ENCODE measurements around the gene TANGO6.

TANGO6 gene

DNA sequence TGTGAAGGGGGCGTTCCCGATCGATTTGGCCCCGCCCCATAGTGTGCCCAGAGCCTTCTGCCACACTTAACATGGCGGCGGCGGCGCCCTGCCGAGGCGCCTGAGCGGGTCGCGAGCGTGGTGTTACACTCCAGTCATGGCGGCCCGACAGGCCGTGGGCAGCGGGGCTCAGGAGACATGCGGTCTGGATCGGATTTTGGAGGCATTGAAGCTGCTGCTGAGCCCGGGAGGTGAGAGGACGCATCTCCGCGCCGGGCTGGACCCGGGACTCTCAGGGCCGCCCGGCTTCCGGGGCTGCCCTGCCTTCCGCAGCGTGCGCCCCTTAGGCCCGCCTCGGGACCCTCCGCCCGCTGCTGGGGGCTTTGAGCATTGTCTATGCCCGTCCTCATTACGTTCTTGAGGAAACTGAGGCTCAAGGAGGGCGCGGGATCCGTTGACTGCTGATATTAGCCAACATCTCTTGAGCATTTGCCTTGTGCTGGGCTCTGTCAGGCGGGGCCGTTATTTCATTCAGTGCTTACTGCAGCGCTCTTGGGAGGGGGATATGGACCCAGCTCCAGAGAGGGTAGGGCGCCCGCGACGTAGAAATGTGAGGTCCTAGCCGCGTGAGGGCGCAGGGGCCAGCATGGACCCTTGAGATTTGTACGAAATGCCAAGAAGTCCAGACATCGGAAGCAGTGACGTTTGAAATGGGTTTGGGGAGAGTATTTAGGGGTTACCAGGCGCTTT, at the start of gene TANGO6:
Gene TANGO6 (plus strand): TSS at position 50 of the 729 bp plus-strand sequence. CDS start 87 bp downstream, at position 137.
- Histone ChIP-seq H3K9ac (ENCODE audit: low read length) (peak within 1 kb of the TSS; percentile 93), H3K4me1 (ENCODE audit: control insufficient read depth, low read depth, low read length) (peaks cover 6% of the 10 kb centered on the region), H3K4me3 (ENCODE audit: low read length) (peak within 1 kb of the TSS; percentile 94), H3K27ac (ENCODE audit: low read length) (peak within 1 kb of the TSS; percentile 89), H3K36me3 (ENCODE audit: control insufficient read depth, low read depth, low read length) (no peaks in the 10 kb centered on the region), H3K27me3 (ENCODE audit: control insufficient read depth, insufficient read depth, low read length) (no peaks in the 10 kb centered on the region), H3K9me3 (ENCODE audit: control insufficient read depth, low read depth, low read length) (no peaks in the 10 kb centered on the region)

DNA sequence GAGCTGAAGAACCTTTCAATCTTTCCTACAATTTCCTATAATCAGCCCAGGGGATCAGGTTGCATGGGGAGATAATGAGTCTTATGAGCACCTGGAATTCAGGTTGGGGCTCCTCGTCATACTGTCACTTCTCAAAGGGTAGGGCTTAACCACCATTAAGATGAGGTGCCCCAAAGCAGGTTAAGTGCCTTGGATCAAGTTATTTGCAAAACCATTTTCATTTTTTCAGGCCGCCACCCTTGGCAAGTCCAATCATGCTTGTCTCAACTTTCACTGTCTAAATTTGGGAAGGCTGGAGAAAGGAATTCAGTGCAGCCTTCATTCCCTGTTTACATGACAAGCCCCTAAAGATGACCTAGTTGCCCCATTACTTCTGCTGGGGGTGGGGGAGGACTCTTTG, 44.9 kb upstream of the TANGO6 start:
- Histone ChIP-seq H3K9me3 (ENCODE audit: control insufficient read depth, low read depth, low read length) (no peaks in the 10 kb centered on the region), H3K27ac (ENCODE audit: low read length) (no peak overlapping the region), H3K36me3 (ENCODE audit: control insufficient read depth, low read depth, low read length) (peaks cover 15% of the 10 kb centered on the region), H3K27me3 (ENCODE audit: control insufficient read depth, insufficient read depth, low read length) (no peaks in the 10 kb centered on the region), H3K9ac (ENCODE audit: low read length) (no peak overlapping the region), H3K4me1 (ENCODE audit: control insufficient read depth, low read depth, low read length) (peaks cover 14% of the 10 kb centered on the region), H3K4me3 (ENCODE audit: low read length) (no peak overlapping the region)

DNA sequence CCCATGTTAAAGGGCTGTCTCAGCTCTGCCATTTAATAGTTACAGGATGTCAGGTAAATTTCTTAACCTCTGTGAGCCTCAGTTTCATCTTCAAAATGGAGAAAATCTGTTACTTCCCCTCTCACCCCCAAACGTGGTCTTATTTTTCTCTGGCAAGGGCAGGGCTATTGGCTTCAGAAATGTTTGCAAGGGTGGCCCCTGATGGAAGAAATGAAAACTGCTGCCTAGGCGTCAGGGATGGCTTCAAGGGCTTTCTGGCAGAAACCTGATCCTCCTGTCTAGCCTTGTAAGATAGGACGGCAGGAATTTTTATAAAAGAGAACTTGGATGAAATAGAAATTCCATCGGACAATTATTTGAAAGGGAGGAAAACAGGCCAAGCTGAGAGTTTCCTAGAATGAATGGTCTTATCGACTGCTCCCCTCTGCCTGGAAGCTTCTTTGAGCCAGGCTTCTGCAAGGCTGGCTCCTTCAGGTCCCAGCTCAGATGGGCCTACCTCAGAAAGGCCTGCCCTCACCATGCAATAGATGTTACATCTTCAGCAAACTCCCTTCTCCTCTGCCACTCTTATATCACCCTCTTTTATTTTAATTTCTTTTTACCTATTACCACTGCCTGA, 43.0 kb upstream of the TANGO6 start:
- Histone ChIP-seq H3K36me3 (ENCODE audit: control insufficient read depth, low read depth, low read length) (peaks cover 15% of the 10 kb centered on the region), H3K9ac (ENCODE audit: low read length) (no peak overlapping the region), H3K27ac (ENCODE audit: low read length) (no peak overlapping the region), H3K9me3 (ENCODE audit: control insufficient read depth, low read depth, low read length) (no peaks in the 10 kb centered on the region), H3K4me1 (ENCODE audit: control insufficient read depth, low read depth, low read length) (peaks cover 12% of the 10 kb centered on the region), H3K27me3 (ENCODE audit: control insufficient read depth, insufficient read depth, low read length) (no peaks in the 10 kb centered on the region), H3K4me3 (ENCODE audit: low read length) (no peak overlapping the region)

DNA sequence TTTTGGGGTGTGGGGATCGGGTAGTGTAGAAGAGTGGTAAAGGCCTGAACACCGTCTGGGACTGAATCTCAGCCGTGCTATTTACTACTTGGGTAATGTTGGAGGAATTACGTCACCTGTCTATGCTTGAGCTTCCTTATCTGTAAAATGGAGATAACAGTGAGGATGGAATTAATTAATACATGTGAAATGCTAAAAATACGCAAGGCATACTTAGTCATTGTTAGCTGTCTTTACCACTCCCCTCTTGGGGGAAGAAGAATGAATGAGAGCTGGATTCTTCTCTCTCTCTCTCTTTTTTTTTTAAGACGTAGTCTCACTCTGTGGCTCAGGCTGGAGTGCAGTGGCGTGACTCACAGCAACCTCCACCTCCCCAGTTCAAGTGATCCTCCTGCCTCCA, 41.1 kb upstream of the TANGO6 start:
- Histone ChIP-seq H3K4me3 (ENCODE audit: low read length) (no peak overlapping the region), H3K9me3 (ENCODE audit: control insufficient read depth, low read depth, low read length) (no peaks in the 10 kb centered on the region), H3K4me1 (ENCODE audit: control insufficient read depth, low read depth, low read length) (peaks cover 12% of the 10 kb centered on the region), H3K27ac (ENCODE audit: low read length) (no peak overlapping the region), H3K9ac (ENCODE audit: low read length) (no peak overlapping the region), H3K36me3 (ENCODE audit: control insufficient read depth, low read depth, low read length) (peaks cover 15% of the 10 kb centered on the region), H3K27me3 (ENCODE audit: control insufficient read depth, insufficient read depth, low read length) (no peaks in the 10 kb centered on the region)

DNA sequence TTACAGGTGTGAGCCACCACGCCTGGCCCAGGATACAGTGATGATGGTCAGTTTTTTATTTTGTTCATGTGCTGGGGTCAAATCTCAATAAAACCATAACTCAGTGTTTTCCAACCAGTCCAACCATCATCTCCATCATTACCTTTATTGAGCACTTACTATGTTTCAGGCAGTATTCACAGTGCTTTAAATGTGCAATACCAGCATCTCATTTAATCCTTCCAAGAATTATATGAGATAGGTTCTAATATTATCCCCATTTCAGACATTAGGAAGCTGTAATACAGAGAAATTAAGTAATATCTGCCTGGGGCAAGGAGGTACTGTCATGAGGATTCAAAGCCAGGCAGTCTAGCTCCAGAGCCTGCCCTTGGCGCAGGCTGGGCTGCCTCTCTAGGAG, 36.9 kb upstream of the TANGO6 start:
- Histone ChIP-seq H3K36me3 (ENCODE audit: control insufficient read depth, low read depth, low read length) (peaks cover 41% of the 10 kb centered on the region), H3K4me1 (ENCODE audit: control insufficient read depth, low read depth, low read length) (peaks cover 4% of the 10 kb centered on the region), H3K4me3 (ENCODE audit: low read length) (no peak overlapping the region), H3K27ac (ENCODE audit: low read length) (no peak overlapping the region), H3K9me3 (ENCODE audit: control insufficient read depth, low read depth, low read length) (no peaks in the 10 kb centered on the region), H3K9ac (ENCODE audit: low read length) (no peak overlapping the region), H3K27me3 (ENCODE audit: control insufficient read depth, insufficient read depth, low read length) (no peaks in the 10 kb centered on the region)

DNA sequence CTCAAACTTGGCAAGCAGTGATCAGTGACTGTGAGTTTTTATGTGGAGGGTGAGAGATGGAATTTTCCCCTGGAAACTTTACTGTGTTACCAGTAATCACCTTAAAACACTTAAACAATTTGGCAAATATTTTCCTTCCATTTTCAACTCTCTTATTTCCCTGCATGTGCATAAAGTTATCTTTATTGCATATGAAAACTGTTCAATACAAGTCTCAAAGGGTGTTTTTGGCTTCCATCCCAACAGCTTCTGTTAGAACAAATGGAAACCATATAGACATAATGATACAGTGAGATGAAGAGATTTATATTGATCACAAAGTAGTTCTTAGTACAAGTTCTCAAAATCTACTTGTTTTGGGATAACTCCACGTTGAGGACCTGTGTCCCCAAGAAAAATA, 36.4 kb upstream of the TANGO6 start:
- no peaks in the 10 kb centered on the region for H3K27me3 ChIP-seq (ENCODE audit: control insufficient read depth, insufficient read depth, low read length)
- no peak overlapping the region for H3K4me3 ChIP-seq (ENCODE audit: low read length)
- no peak overlapping the region for H3K27ac ChIP-seq (ENCODE audit: low read length)
- H3K9ac ChIP-seq (ENCODE audit: low read length), result no peak overlapping the region
- H3K9me3 ChIP-seq (ENCODE audit: control insufficient read depth, low read depth, low read length), result no peaks in the 10 kb centered on the region
- H3K36me3 ChIP-seq (ENCODE audit: control insufficient read depth, low read depth, low read length), result peaks cover 41% of the 10 kb centered on the region
- peaks cover 4% of the 10 kb centered on the region for H3K4me1 ChIP-seq (ENCODE audit: control insufficient read depth, low read depth, low read length)

DNA sequence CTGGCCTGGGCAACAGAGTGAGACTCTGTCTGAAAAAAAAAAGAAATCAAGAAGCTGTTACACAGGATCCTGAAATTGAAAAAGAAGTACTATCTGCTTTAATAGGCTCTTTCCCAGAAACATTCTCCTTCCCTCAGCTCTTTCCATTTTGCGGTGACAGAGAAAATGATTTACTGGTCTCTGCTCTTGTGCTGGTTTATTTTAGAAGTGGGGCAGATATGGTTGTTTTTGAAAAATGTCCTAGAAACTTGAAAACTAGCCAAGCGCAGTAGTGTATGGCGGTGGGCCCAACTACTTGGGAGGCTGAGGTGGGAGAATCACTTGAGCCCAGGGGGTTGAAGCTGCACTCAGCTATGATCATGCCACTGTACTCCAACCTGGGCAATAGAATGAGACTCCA, 28.8 kb upstream of the TANGO6 start:
- H3K4me3 ChIP-seq (ENCODE audit: low read length), result no peak overlapping the region
- no peaks in the 10 kb centered on the region for H3K4me1 ChIP-seq (ENCODE audit: control insufficient read depth, low read depth, low read length)
- no peak overlapping the region for H3K27ac ChIP-seq (ENCODE audit: low read length)
- H3K27me3 ChIP-seq (ENCODE audit: control insufficient read depth, insufficient read depth, low read length), result no peaks in the 10 kb centered on the region
- no peaks in the 10 kb centered on the region for H3K9me3 ChIP-seq (ENCODE audit: control insufficient read depth, low read depth, low read length)
- no peak overlapping the region for H3K9ac ChIP-seq (ENCODE audit: low read length)
- H3K36me3 ChIP-seq (ENCODE audit: control insufficient read depth, low read depth, low read length), result peaks cover 70% of the 10 kb centered on the region

DNA sequence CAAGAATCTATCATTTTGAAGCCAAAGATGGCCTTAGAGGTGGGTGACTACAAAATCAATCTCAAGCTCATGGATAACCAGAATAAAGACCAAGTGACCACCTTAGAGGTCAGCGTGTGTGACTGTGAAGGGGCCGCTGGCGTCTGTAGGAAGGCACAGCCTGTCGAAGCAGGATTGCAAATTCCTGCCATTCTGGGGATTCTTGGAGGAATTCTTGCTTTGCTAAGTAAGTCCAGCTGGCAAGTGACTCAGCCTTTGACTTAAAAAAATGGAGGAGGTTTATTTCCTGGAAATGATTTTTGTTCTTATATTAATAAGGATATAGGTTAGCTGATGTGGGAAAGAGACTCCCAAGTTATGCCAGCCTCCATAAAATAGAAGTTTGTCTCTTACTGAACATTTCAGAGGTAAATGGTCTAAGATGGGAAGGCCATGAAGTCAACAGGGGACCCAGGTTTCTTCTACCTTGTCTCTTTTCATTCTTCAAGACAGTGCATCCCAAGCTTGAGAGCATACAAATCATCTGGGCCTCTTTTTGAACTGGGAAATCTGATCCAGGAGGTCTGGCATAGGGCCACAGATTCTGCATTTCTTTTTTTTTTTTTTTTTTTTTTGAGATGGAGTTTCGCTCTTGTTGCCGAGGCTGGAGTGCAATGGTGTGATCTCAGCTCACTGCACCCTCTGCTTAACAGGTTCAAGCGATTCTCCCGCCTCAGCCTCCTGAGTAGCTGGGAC, 19.8 kb upstream of the TANGO6 start:
- Histone ChIP-seq H3K9ac (ENCODE audit: low read length) (no peak overlapping the region), H3K4me1 (ENCODE audit: control insufficient read depth, low read depth, low read length) (no peaks in the 10 kb centered on the region), H3K4me3 (ENCODE audit: low read length) (no peak overlapping the region), H3K36me3 (ENCODE audit: control insufficient read depth, low read depth, low read length) (peaks cover 48% of the 10 kb centered on the region), H3K27ac (ENCODE audit: low read length) (no peak overlapping the region), H3K9me3 (ENCODE audit: control insufficient read depth, low read depth, low read length) (no peaks in the 10 kb centered on the region), H3K27me3 (ENCODE audit: control insufficient read depth, insufficient read depth, low read length) (no peaks in the 10 kb centered on the region)

DNA sequence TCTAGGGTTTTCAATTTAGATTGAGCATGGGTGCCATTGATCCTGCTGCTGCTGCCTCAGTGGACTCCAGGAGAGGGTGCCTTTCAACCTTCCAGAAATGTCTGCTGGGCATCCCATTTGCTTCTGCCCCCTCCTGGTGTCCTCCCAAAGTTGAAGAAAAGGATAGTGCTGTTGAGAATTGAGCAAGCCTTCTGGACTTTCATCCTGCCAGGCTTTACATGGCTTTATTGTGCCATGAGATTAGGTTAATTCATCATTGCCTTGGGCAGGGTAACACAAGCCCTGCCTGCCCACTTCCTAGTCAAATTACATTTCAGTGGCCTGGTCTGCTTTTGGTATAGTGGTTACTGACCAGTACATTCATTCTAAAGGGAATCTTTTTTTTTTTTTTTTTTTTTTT, 17.9 kb upstream of the TANGO6 start:
- H3K4me3 ChIP-seq (ENCODE audit: low read length), result no peak overlapping the region
- H3K27me3 ChIP-seq (ENCODE audit: control insufficient read depth, insufficient read depth, low read length), result no peaks in the 10 kb centered on the region
- no peaks in the 10 kb centered on the region for H3K4me1 ChIP-seq (ENCODE audit: control insufficient read depth, low read depth, low read length)
- H3K9me3 ChIP-seq (ENCODE audit: control insufficient read depth, low read depth, low read length), result no peaks in the 10 kb centered on the region
- no peak overlapping the region for H3K9ac ChIP-seq (ENCODE audit: low read length)
- H3K27ac ChIP-seq (ENCODE audit: low read length), result no peak overlapping the region
- peaks cover 54% of the 10 kb centered on the region for H3K36me3 ChIP-seq (ENCODE audit: control insufficient read depth, low read depth, low read length)

DNA sequence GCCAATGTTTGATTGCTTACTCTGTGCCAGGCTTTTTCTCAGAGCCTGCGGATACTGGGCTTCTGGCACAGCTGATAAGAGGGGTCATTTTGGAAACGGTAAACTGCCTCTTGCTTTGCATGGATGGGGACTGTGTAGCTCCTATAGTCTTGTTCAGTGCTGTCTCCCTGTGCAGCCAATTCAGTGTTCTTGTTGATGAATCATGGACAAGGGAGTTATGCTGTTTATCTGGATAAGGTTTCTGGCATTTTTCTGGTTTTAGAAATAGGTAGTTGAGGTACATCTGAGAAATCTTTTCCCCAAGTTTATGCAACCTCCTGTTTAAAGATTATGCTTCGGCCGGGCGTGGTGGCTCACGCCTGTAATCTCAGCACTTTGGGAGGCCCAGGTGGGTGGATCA, 16.7 kb upstream of the TANGO6 start:
- Histone ChIP-seq H3K9me3 (ENCODE audit: control insufficient read depth, low read depth, low read length) (no peaks in the 10 kb centered on the region), H3K4me1 (ENCODE audit: control insufficient read depth, low read depth, low read length) (no peaks in the 10 kb centered on the region), H3K9ac (ENCODE audit: low read length) (no peak overlapping the region), H3K27ac (ENCODE audit: low read length) (no peak overlapping the region), H3K27me3 (ENCODE audit: control insufficient read depth, insufficient read depth, low read length) (no peaks in the 10 kb centered on the region), H3K4me3 (ENCODE audit: low read length) (no peak overlapping the region), H3K36me3 (ENCODE audit: control insufficient read depth, low read depth, low read length) (peaks cover 58% of the 10 kb centered on the region)

DNA sequence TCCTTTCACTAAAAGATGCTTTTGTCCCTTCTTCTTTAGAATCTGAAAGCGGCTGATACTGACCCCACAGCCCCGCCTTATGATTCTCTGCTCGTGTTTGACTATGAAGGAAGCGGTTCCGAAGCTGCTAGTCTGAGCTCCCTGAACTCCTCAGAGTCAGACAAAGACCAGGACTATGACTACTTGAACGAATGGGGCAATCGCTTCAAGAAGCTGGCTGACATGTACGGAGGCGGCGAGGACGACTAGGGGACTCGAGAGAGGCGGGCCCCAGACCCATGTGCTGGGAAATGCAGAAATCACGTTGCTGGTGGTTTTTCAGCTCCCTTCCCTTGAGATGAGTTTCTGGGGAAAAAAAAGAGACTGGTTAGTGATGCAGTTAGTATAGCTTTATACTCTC, 10.1 kb upstream of the TANGO6 start:
- H3K36me3 ChIP-seq (ENCODE audit: control insufficient read depth, low read depth, low read length), result peaks cover 64% of the 10 kb centered on the region
- H3K9me3 ChIP-seq (ENCODE audit: control insufficient read depth, low read depth, low read length), result no peaks in the 10 kb centered on the region
- H3K9ac ChIP-seq (ENCODE audit: low read length), result no peak overlapping the region
- no peaks in the 10 kb centered on the region for H3K4me1 ChIP-seq (ENCODE audit: control insufficient read depth, low read depth, low read length)
- no peak overlapping the region for H3K27ac ChIP-seq (ENCODE audit: low read length)
- no peaks in the 10 kb centered on the region for H3K27me3 ChIP-seq (ENCODE audit: control insufficient read depth, insufficient read depth, low read length)
- no peak overlapping the region for H3K4me3 ChIP-seq (ENCODE audit: low read length)

Data from iPS-18a (cell line).